Common myeloid progenitor, CD34-positive (primary cell): ENCODE measurements around the gene GRK4.
"Not testable (repeated sequence)": the region's sequence is repeated elsewhere in the genome, so short reads cannot be mapped to it uniquely, and the experiment has no call there.

Experiments
- CTCF ChIA-PET: fragments of 350-600 bp; sonication (Branson Sonifier 250); formaldehyde crosslinking; loops from one replicate; lab custom pipeline; 2021; ENCODE audit warnings: antibody characterized with exemption; lab: Charles Lee
- POLR2A ChIA-PET: fragments of 350-600 bp; sonication (Branson Sonifier 250); formaldehyde crosslinking; loops from one replicate; lab custom pipeline; 2021; ENCODE audit warnings: antibody characterized with exemption; lab: Charles Lee
- DNase-seq, 3 donors: peaks; one replicate each; pipeline versions ENCODE4 v3.0.0 to v3.0.0-alpha.2; 2013
- H3K27ac ChIP-seq, 2 experiments: 1 replicate in 1 of 2; 2 replicates in 1 of 2; pipeline ENCODE4 v1.7.0; 2013; ENCODE audit warnings: inconsistent platforms in 2 of 2, low read length in 2 of 2, mild to moderate bottlenecking in 2 of 2, low read depth in 1 of 2, moderate library complexity in 1 of 2; ENCODE audit not compliant: severe bottlenecking in 2 of 2, insufficient read depth in 1 of 2, poor library complexity in 1 of 2
- H3K27me3 ChIP-seq, 5 experiments: replicated peaks in 2 of 5; 1 replicate in 3 of 5; 2 replicates in 2 of 5; pipeline versions ENCODE4 v1.6.1 to v1.7.0; 2013; ENCODE audit warnings: low read length in 4 of 5, mild to moderate bottlenecking in 2 of 5, moderate library complexity in 2 of 5, inconsistent platforms in 1 of 5; ENCODE audit not compliant: insufficient read depth in 5 of 5, control insufficient read depth in 4 of 5
- H3K36me3 ChIP-seq, 4 experiments: 1 replicate in 2 of 4; 2 replicates in 2 of 4; pipeline versions ENCODE4 v1.6.1 to v1.7.0; 2013; ENCODE audit warnings: low read length in 3 of 4, control low read depth in 1 of 4, mild to moderate bottlenecking in 1 of 4; ENCODE audit not compliant: control insufficient read depth in 4 of 4, insufficient read depth in 4 of 4
- H3K4me1 ChIP-seq, 4 experiments: 1 replicate in 3 of 4; 2 replicates in 1 of 4; pipeline versions ENCODE4 v1.6.1 to v1.7.1; 2013; ENCODE audit warnings: low read length in 3 of 4, mild to moderate bottlenecking in 3 of 4, control low read depth in 1 of 4, inconsistent platforms in 1 of 4, moderate library complexity in 1 of 4; ENCODE audit not compliant: control insufficient read depth in 4 of 4, insufficient read depth in 4 of 4; ENCODE audit errors: control extremely low read depth in 1 of 4
- H3K4me3 ChIP-seq, 7 experiments: 1 replicate in 4 of 7; 2 replicates in 3 of 7; pipeline versions ENCODE4 v1.5.1 to v1.7.0; 2013; ENCODE audit warnings: mild to moderate bottlenecking in 7 of 7, low read length in 6 of 7, moderate library complexity in 6 of 7, inconsistent platforms in 2 of 7, low read depth in 2 of 7, control low read depth in 1 of 7; ENCODE audit not compliant: insufficient read depth in 4 of 7, control insufficient read depth in 1 of 7; ENCODE audit errors: extremely low read depth in 1 of 7
- H3K9me3 ChIP-seq, 5 experiments: 1 replicate in 4 of 5; 2 replicates in 1 of 5; pipeline versions ENCODE4 v1.6.1 to v1.7.1; 2013; ENCODE audit warnings: low read length in 4 of 5, mild to moderate bottlenecking in 2 of 5, inconsistent platforms in 1 of 5, low read depth in 1 of 5, moderate library complexity in 1 of 5; ENCODE audit not compliant: control insufficient read depth in 4 of 5, insufficient read depth in 2 of 5; ENCODE audit errors: control extremely low read depth in 1 of 5
- WGBS: methylation state at CpG from one replicate; pipeline ENCODE4 v1.1.5; 2013; ENCODE audit not compliant: insufficient coverage; 5-methylcytosine and 5-hydroxymethylcytosine counted together

Gene GRK4

GRCh38 chr4:2954358-2955185 lies 8.8 kb upstream of the GRK4 start:
- H3K4me1 ChIP-seq, result no peaks in the 10 kb centered on the region
- 93% methylated on average over 18 of the region's 33 CpGs for WGBS
- peaks cover 20 to 86% (median 61%) of the 10 kb centered on the region in 4 experiments for H3K36me3 ChIP-seq
- ChIA-PET CTCF (interaction anchor here (0.6 to 3.3 kb wide), 17 partner anchors 11 to 419 kb away, joined by 3 to 23 read pairs (median 3); no protein-coding TSS in a partner anchor), POLR2A (interaction anchor here (1.0 to 1.1 kb wide), 2 partner anchors 8 to 9 kb away, joined by 3 read pairs; partner anchors contain the start of genes GRK4 and NOP14)
- peak; percentile 30 to 57 (median 55) for DNase-seq
- H3K9me3 ChIP-seq, result no peaks in the 10 kb centered on the region
- H3K27me3 ChIP-seq, result no peaks in the 10 kb centered on the region
- H3K27ac ChIP-seq, result no peak overlapping the region
- H3K4me3 ChIP-seq, result no peak overlapping the region

- POLR2A ChIA-PET, result interaction anchor here (0.5 to 1.0 kb wide), 2 partner anchors 8 to 144 kb away, joined by 3 read pairs; partner anchors contain the start of genes GRK4 and NOP14
- not testable (repeated sequence) for H3K4me1 ChIP-seq, H3K27ac ChIP-seq, DNase-seq, H3K4me3 ChIP-seq, H3K9me3 ChIP-seq, H3K27me3 ChIP-seq
- peaks cover 20 to 78% (median 54%) of the 10 kb centered on the region in 4 experiments for H3K36me3 ChIP-seq
- WGBS, result 98% methylated on average over 19 of the region's 44 CpGs
- CTCF ChIA-PET, result interaction anchor here (0.6 to 1.8 kb wide), 8 partner anchors 8 to 193 kb away, joined by 3 to 10 read pairs (median 4); no protein-coding TSS in a partner anchor
Measured at GRCh38 chr4:2955186-2956044, 8.0 kb upstream of the GRK4 start.

GRCh38 chr4:2958446-2958845 lies 4.9 kb upstream of the GRK4 start:
- DNase-seq, result no peak
- Histone ChIP-seq H3K9me3 (no peaks in the 10 kb centered on the region), H3K36me3 (peaks cover 14 to 54% (median 32%) of the 10 kb centered on the region in 4 experiments), H3K27ac (no peak overlapping the region), H3K4me1 (peaks cover 8 to 20% (median 18%) of the 10 kb centered on the region in 4 experiments), H3K27me3 (no peaks in the 10 kb centered on the region), H3K4me3 (no peak overlapping the region)
- POLR2A ChIA-PET, result no interaction called here
- WGBS, result 92% methylated on average over 9 of the region's 9 CpGs
- CTCF ChIA-PET, result no interaction called here

GRCh38 chr4:2960450-2960849 lies 2.9 kb upstream of the GRK4 start:
- peaks cover 9 to 40% (median 29%) of the 10 kb centered on the region in 4 experiments for H3K36me3 ChIP-seq
- POLR2A ChIA-PET, DNase-seq, H3K4me3 ChIP-seq, H3K27me3 ChIP-seq, H3K9me3 ChIP-seq, H3K27ac ChIP-seq: not testable (repeated sequence)
- CTCF ChIA-PET, result interaction anchor here (0.8 to 1.2 kb wide), 2 partner anchors 10 to 76 kb away, joined by 3 read pairs; no protein-coding TSS in a partner anchor
- no CpG with 5 or more reads among the region's 4 CpGs for WGBS
- H3K4me1 ChIP-seq, result peaks cover 8 to 35% (median 28%) of the 10 kb centered on the region in 4 experiments

GRCh38 chr4:2961421-2961810 lies 2.0 kb upstream of the GRK4 start:
- no peak overlapping the region for H3K27ac ChIP-seq
- H3K36me3 ChIP-seq, result peaks cover 6 to 32% (median 21%) of the 10 kb centered on the region in 4 experiments
- DNase-seq, result peak in 2 of 3 donors; percentile 69 to 81
- H3K4me3 ChIP-seq, result peak overlapping the region in 3 of 7 experiments; percentile 72 to 91 (median 86)
- no peaks in the 10 kb centered on the region for H3K9me3 ChIP-seq
- 89% methylated on average over 8 of the region's 8 CpGs for WGBS
- CTCF ChIA-PET, result interaction anchor here (1.1 to 8.1 kb wide), 7 partner anchors 10 to 202 kb away, joined by 3 to 51 read pairs (median 6); no protein-coding TSS in a partner anchor
- POLR2A ChIA-PET, result interaction anchor here (0.7 kb wide), 1 partner anchor 10 kb away, joined by 3 read pairs; no protein-coding TSS in a partner anchor
- H3K4me1 ChIP-seq, result peaks cover 8 to 35% (median 28%) of the 10 kb centered on the region in 4 experiments
- H3K27me3 ChIP-seq, result no peaks in the 10 kb centered on the region

GRCh38 chr4:2961811-2962441 lies 1.4 kb upstream of the GRK4 start:
- Histone ChIP-seq H3K4me3 (peak overlapping the region in 6 of 7 experiments; percentile 62 to 91 (median 79)), H3K9me3 (no peaks in the 10 kb centered on the region), H3K27ac (peak overlapping the region in 1 of 2 experiments; percentile 89), H3K27me3 (no peaks in the 10 kb centered on the region), H3K4me1 (peaks cover 8 to 35% (median 28%) of the 10 kb centered on the region in 4 experiments), H3K36me3 (peaks cover 4 to 28% (median 19%) of the 10 kb centered on the region in 4 experiments)
- DNase-seq, result peak in 2 of 3 donors; percentile 49 to 65
- ChIA-PET POLR2A (interaction anchor here (0.7 to 0.8 kb wide), 2 partner anchors 8 to 10 kb away, joined by 3 read pairs; no protein-coding TSS in a partner anchor), CTCF (interaction anchor here (0.7 to 8.1 kb wide), 10 partner anchors 10 to 203 kb away, joined by 3 to 51 read pairs (median 4); no protein-coding TSS in a partner anchor)
- 47% methylated on average over 5 of the region's 14 CpGs for WGBS
